HG03095 (cell line): Measurements from ENCODE around the gene TCF12.
A peak's percentile ranks its signal among the peaks of the same experiment; 100 is the strongest.

Experiments used
- ATAC-seq: cut with Tn5 transposase; IDR thresholded peaks from one replicate; pipeline ENCODE4 v1.9.1; 2021; ENCODE audit warnings: moderate library complexity; ENCODE audit not compliant: unreplicated experiment

Gene TCF12

DNA sequence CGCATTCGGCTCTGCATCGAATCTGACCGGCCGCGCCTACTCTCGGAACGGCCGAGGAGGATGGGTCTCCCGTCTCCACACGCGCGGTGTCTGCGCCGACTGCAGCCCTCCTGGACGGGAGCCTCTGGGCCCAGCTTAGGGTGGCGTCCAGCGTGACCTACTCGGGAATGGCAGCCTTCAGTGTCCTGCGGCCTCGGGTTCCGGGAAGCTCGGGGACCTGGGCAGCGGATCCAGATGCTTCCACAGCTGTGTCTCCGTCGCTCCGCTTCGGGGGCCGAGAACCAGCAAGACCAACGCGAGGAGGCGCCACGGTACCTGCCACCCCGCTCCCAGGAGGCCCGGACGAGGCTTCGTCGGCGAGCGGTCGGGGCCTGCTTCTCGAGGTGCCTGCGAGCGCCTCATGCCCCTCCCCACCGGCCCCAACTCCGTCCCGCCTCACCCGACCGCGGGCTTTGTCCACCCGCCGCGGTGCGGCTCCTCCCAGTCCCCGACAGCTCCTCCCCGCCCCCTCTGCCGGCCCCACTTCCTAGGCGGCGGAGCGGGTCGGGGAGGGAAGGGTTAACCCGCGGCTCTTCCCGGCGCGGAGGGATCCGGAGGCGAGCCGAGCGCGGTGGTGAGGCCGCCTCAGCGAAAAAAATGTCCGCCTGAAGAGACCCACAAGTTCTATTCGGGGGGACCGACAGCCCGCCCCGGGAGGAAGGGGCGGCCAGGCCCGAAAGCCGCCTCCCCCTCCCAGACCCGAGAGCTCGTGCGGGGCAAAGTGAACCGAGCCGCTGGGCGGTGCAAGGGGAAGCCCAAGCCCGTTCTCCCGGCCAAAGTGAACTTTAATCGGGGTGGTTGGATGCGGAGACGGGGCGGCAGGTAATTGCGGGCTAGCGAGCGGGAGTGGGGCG, at the start of gene TCF12:
TCF12 (plus strand) TSS at position 599 of the 893 bp plus-strand sequence. CDS start 1,270 bp downstream, outside the sequence.
- peak; percentile 63 for ATAC-seq

DNA sequence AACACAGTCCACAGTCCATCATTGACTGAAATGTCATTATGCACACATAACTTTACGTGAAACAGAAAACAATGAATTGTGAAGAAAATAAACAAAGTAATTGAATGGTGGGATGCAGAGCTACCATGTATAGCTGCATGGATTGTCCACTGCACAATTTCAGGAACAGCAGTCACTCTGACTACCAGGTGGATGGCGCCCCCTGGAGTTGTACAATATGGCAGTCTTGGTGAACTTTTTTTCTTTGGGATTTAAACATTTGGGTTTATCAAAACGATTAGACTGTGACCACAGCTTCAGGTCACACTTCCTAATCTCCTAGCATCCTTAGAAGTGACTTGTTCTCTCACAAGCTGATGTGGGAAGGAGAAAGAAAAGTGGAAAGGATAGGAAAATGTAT, 48.9 kb upstream of the TCF12 start:
- ATAC-seq = no peak

GRCh38 chr15:56871185-56871584, 47.3 kb upstream of the TCF12 start:
- no peak for ATAC-seq

DNA sequence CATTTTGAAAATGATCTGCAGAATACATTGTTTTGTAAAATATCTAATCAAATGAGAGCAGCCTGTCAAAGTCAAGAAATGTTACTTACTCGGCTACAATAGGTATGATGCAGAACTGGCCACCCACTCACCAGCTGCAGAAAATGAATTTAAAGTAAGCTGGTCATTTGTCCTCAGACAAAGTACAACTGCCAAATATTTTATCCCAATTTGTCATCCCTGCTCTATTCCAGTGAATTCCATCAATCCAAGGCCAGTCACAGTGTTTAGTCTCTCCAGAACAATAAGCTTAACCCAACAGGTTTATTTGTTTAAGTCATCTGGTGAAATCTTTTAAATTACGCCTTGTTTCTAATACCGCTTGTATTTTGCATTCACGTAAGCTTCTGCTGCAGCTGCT, 46.6 kb upstream of the TCF12 start:
- ATAC-seq = no peak

DNA sequence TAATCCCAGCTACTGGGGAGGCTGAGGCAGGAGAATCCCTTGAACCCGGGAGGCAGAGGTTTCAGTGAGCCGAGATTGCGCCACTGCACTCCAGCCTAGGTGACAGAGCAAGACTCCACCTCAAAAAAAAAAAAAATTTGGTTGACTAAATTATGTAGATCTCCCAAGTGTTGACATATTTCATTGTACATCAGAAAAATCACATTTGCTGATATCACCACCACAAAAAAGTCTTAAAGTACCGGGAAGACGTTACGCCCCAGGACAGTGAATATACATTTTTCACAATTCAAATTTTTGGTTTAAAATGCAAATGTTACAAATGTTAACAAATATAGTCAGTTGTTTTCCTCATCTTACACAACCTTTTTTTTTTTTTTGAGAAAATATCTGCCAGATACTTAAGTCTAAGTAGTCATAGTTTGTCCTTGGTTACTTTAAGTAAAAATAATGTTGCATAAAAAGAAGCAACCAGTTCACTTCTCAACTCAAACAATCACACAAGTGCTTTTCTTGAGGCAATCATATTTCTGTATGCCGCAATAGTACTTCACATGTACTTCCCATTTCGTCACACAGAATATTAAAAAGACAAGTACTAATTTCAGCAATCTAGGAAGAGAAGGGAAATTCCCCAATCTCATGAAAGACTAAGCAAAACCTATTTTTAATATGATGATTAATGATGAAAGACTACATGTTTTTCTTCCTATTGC, 41.0 kb upstream of the TCF12 start:
- no peak for ATAC-seq

- no peak for ATAC-seq
Measured at GRCh38 chr15:56879502-56879901, 38.9 kb upstream of the TCF12 start.

GRCh38 chr15:56883088-56883487, 35.4 kb upstream of the TCF12 start:
- no peak for ATAC-seq

- ATAC-seq = no peak
Measured at GRCh38 chr15:56886363-56886931, 32.0 kb upstream of the TCF12 start.

GRCh38 chr15:56886932-56887781, 31.3 kb upstream of the TCF12 start:
- ATAC-seq = peak; percentile 85

DNA sequence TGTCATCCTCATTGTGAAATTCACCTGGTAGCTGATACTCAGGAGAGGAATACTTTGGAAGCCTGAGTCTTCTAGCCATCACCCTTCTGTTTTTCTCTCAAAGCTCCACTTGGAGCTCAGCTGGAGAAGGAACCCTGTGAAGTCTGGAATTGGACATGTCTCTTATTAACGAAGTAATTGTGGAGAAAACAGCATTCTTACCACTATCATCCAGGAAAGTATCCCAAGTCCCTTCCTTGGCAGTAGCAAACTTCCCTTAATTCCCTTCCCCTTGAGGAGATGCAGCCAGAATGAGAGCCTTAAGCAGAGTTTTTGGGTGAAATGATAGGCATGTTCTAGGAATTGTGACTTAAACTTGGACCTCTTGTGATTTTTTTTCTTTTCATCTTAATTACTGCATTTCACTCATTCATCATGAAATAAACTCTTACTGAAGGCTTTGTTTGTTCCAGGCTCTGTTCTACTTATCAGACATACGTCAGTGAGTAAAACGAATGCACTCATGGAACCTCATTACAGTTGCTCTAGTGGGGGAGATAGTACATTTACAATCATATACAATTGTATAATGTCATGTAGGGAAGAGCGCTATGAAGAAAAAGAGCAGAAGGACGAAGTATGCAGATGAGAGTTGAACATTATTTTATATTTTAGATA, 30.5 kb upstream of the TCF12 start:
- ATAC-seq = no peak

DNA sequence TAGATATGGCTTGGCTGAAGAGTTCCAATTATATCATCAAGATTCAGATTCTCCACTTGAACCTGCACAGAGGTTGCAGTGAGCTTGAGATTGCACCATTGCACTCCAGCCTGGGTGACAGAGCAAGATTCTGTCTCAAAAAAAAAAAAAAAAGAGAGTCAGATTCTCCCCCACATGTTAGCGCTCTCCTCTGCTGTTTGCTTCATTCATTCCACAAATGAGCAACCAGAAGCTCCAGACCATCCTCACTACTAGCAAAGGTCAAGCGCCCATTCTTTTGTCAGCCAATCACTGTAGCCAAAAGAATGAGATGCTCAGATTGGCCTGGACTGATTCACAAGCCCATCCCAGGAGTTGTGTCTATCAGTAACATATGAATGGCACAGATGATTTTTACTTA, 28.4 kb upstream of the TCF12 start:
- ATAC-seq = no peak

- ATAC-seq = no peak
Measured at GRCh38 chr15:56891852-56892440, 26.5 kb upstream of the TCF12 start.

- ATAC-seq = no peak
Measured at GRCh38 chr15:56892659-56893363, 25.6 kb upstream of the TCF12 start.

- no peak for ATAC-seq
Measured at GRCh38 chr15:56893364-56893678, 25.1 kb upstream of the TCF12 start.

- no peak for ATAC-seq
Measured at GRCh38 chr15:56894601-56895000, 23.8 kb upstream of the TCF12 start.

DNA sequence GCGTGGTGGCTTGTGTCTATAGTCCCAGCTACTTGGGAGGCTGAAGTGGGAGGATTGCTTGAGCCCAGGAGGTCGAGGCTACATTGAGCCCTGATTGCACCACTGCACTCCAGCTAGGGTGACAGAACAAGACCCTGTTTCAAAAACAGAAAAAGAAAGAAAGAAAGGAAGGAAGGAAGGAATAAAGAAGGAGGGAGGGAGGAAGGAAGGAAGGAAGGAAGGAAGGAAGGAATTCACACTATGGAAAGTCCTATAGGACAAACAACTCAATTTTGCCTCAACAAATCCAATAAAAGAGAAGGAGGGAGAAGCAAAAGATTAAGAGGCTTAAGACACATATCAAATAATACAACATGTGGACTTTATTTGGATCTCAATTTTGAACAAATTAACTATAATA, 16.5 kb upstream of the TCF12 start:
- ATAC-seq = no peak

- ATAC-seq = no peak
Measured at GRCh38 chr15:56906766-56907165, 11.7 kb upstream of the TCF12 start.

DNA sequence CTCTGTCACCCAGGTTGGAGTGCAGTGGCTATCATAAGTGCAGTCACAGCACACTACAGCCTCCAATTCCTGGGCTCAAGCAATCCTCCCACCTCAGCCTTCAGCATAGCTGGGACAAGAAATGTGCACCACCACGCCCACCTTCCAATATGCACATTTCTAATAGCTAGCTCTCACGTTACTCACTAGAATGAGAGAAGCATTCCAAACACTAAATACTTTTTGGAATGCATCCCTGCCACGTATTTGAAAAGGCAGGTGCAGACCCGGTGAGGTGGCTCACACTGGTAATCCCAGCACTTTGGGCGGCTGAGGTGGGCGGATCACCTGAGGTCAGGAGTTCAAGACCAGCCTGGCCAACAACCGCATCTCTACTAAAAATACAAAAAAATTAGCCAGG, 7.6 kb upstream of the TCF12 start:
- ATAC-seq = no peak

GRCh38 chr15:56913241-56913640, 5.2 kb upstream of the TCF12 start:
- no peak for ATAC-seq

GRCh38 chr15:56913670-56914069, 4.8 kb upstream of the TCF12 start:
- no peak for ATAC-seq
